Keratinocyte (primary cell): ENCODE results near the gene CBFA2T3. TPM values are rescaled to one million over a fixed set of nuclear protein-coding genes. Genes with fewer than 3 reads are reported as not detected.

Experiments
- DNase-seq: peaks from one replicate; pipeline ENCODE4 v3.0.0-alpha.2; 2011; ENCODE audit warnings: low read depth, missing footprints, low spot score
- FAIRE-seq: peaks from 2 replicates; lab custom pipeline; 2011; peaks lifted over from hg19 to GRCh38; lab: Jason Lieb, UNC
- H2AFZ ChIP-seq: 2 replicates; pipeline ENCODE4 v1.6.0; 2012; ENCODE audit warnings: low read length, control low read depth, inconsistent platforms; ENCODE audit not compliant: control insufficient read depth
- H3K27ac ChIP-seq: 2 replicates; pipeline ENCODE4 v1.5.1; 2011; ENCODE audit warnings: low read length; ENCODE audit not compliant: control insufficient read depth, insufficient read depth
- H3K27me3 ChIP-seq: 3 replicates; pipeline ENCODE4 v1.6.0; 2011; ENCODE audit warnings: low read length; ENCODE audit not compliant: control insufficient read depth, insufficient read depth; ENCODE audit errors: extremely low read depth
- H3K36me3 ChIP-seq, 2 experiments: 2 replicates in 1 of 2; 3 replicates in 1 of 2; pipeline ENCODE4 v1.5.1; 2011; ENCODE audit warnings: low read length in 2 of 2, mild to moderate bottlenecking in 1 of 2; ENCODE audit not compliant: control insufficient read depth in 2 of 2, insufficient read depth in 2 of 2; ENCODE audit errors: extremely low read depth in 1 of 2
- H3K4me1 ChIP-seq: 3 replicates; pipeline ENCODE4 v1.5.1; 2011; ENCODE audit warnings: low read length; ENCODE audit not compliant: control insufficient read depth, insufficient read depth; ENCODE audit errors: extremely low read depth
- H3K4me2 ChIP-seq: 3 replicates; pipeline ENCODE4 v1.6.0; 2011; ENCODE audit warnings: low read depth, low read length; ENCODE audit not compliant: control insufficient read depth, insufficient read depth; ENCODE audit errors: extremely low read depth
- H3K4me3 ChIP-seq, 3 experiments: fragments of 200-600 bp in 1 of 3; sonication (generic) in 1 of 3; 2 replicates in 2 of 3; 3 replicates in 1 of 3; pipeline ENCODE4 v1.5.1; 2011 to 2016; ENCODE audit warnings: low read length in 3 of 3, mild to moderate bottlenecking in 3 of 3, control low read depth in 2 of 3, inconsistent platforms in 1 of 3, low read depth in 1 of 3, mixed read lengths in 1 of 3, mixed run types in 1 of 3, moderate library complexity in 1 of 3; ENCODE audit not compliant: control insufficient read depth in 2 of 3, insufficient read depth in 2 of 3; ENCODE audit errors: extremely low read depth in 1 of 3
- H3K79me2 ChIP-seq: 2 replicates; pipeline ENCODE4 v1.6.0; 2012; ENCODE audit warnings: low read length; ENCODE audit not compliant: control insufficient read depth, insufficient read depth
- H3K9ac ChIP-seq: 3 replicates; pipeline ENCODE4 v1.6.0; 2011; ENCODE audit warnings: low read length; ENCODE audit not compliant: control insufficient read depth, insufficient read depth; ENCODE audit errors: extremely low read depth
- H3K9me1 ChIP-seq: 3 replicates; pipeline ENCODE4 v1.6.0; 2011; ENCODE audit warnings: low read length; ENCODE audit not compliant: control insufficient read depth, insufficient read depth; ENCODE audit errors: extremely low read depth
- H3K9me3 ChIP-seq: 2 replicates; pipeline ENCODE4 v1.5.1; 2012; ENCODE audit warnings: low read depth, low read length; ENCODE audit not compliant: control insufficient read depth
- H4K20me1 ChIP-seq: 3 replicates; pipeline ENCODE4 v1.6.0; 2011; ENCODE audit warnings: low read length; ENCODE audit not compliant: control insufficient read depth, insufficient read depth; ENCODE audit errors: extremely low read depth
- CTCF ChIP-seq, 3 experiments: IDR thresholded peaks in 1 of 3; conservative IDR thresholded peaks in 1 of 3; optimal IDR thresholded peaks in 1 of 3; 2 replicates in 2 of 3; 3 replicates in 1 of 3; pipeline versions ENCODE3 to v1.5.1; 2011; ENCODE audit warnings: low read length in 3 of 3, mild to moderate bottlenecking in 3 of 3, moderate library complexity in 2 of 3, control low read depth in 1 of 3, inconsistent platforms in 1 of 3; ENCODE audit not compliant: insufficient read depth in 2 of 3; ENCODE audit errors: extremely low read depth in 1 of 3
- EZH2 ChIP-seq: IDR thresholded peaks from one replicate; pipeline ENCODE4 v1.6.1; 2012; ENCODE audit warnings: inconsistent platforms, mild to moderate bottlenecking, low read length, moderate library complexity
- dilution Hi-C: fragments of 300-500 bp; cut with MboI; formaldehyde crosslinking; loops from one replicate; pipeline ENCODE4 v1.7.0; 2020; ENCODE audit warnings: low sequenced_read_pairs; ENCODE audit not compliant: extremely low pct_ligation_motif_present
- polyA plus RNA-seq, 5 experiments: library from polyadenylated mRNA; depleted of rRNA in 3 of 5; stranded (reverse) in 3 of 5; stranded (forward) in 1 of 5; unstranded in 1 of 5; fragments of >200 nt; gene quantifications; 1 replicate in 1 of 5; 2 replicates in 3 of 5; 3 replicates in 1 of 5; pipeline versions ENCODE4 v1.2.1 to v1.2.3, GENCODE V29; 2011 to 2012; ENCODE audit warnings: missing spikeins in 2 of 5, low read depth in 1 of 5, low replicate concordance in 1 of 5

CBFA2T3 gene
- polyA plus RNA-seq, 1 donor (not counting 4 experiments of a cell fraction or from before 2014, with no cell fraction given), result 0.08 TPM

- no peak for TF ChIP-seq CTCF (optimal IDR thresholded peaks at IDR 0.05 in 1 of 3, IDR thresholded peaks at IDR 0.05 in 1 of 3, conservative IDR thresholded peaks at IDR 0.05 in 1 of 3; ENCODE audit: extremely low read depth in 1 of 3, insufficient read depth in 2 of 3, low read length in 3 of 3)
- no peak for TF ChIP-seq EZH2
- Histone ChIP-seq H3K79me2 (no peaks in the 10 kb centered on the region), H3K9ac (no peak overlapping the region), H2AFZ (no peak overlapping the region), H3K9me1 (no peaks in the 10 kb centered on the region), H3K4me3 (no peak overlapping the region), H3K27ac (no peak overlapping the region), H3K9me3 (no peaks in the 10 kb centered on the region), H3K36me3 (no peaks in the 10 kb centered on the region), H3K4me2 (no peak overlapping the region), H4K20me1 (no peaks in the 10 kb centered on the region), H3K4me1 (peaks cover 13% of the 10 kb centered on the region), H3K27me3 (peaks cover 32% of the 10 kb centered on the region)
- FAIRE-seq, result no peak
- dilution Hi-C loops, result no loop called here
- no peak for DNase-seq
Observed at GRCh38 chr16:88927661-88928060, 49.3 kb downstream of the CBFA2T3 start.

- FAIRE-seq, result no peak
- no peak for TF ChIP-seq EZH2
- TF ChIP-seq CTCF (optimal IDR thresholded peaks at IDR 0.05 in 1 of 3, IDR thresholded peaks at IDR 0.05 in 1 of 3, conservative IDR thresholded peaks at IDR 0.05 in 1 of 3; ENCODE audit: extremely low read depth in 1 of 3, insufficient read depth in 2 of 3, low read length in 3 of 3), result no peak
- Histone ChIP-seq H3K36me3 (no peaks in the 10 kb centered on the region), H3K27me3 (peaks cover 32% of the 10 kb centered on the region), H3K4me1 (peaks cover 20% of the 10 kb centered on the region), H3K9me3 (no peaks in the 10 kb centered on the region), H3K79me2 (no peaks in the 10 kb centered on the region), H3K4me3 (no peak overlapping the region), H4K20me1 (no peaks in the 10 kb centered on the region), H3K27ac (no peak overlapping the region), H2AFZ (no peak overlapping the region), H3K4me2 (no peak overlapping the region), H3K9me1 (no peaks in the 10 kb centered on the region), H3K9ac (no peak overlapping the region)
- no peak for DNase-seq
- dilution Hi-C loops, result no loop called here
Observed at GRCh38 chr16:88927010-88927409, 50.0 kb downstream of the CBFA2T3 start.
